PFSK-1 (cell line): Measurements from ENCODE around the gene KIT.

Source experiments
- FOXP2 ChIP-seq: optimal IDR thresholded peaks from 2 replicates; pipeline ENCODE3; 2011; ENCODE audit warnings: borderline replicate concordance, control low read depth, inconsistent platforms; ENCODE audit not compliant: insufficient read depth; ENCODE audit errors: extremely low read length, extremely low read depth
- TAF1 ChIP-seq: IDR thresholded peaks from 2 replicates; pipeline ENCODE4 v1.6.1; 2012; ENCODE audit warnings: low read length, control low read depth, borderline replicate concordance; ENCODE audit not compliant: insufficient read depth

DNA sequence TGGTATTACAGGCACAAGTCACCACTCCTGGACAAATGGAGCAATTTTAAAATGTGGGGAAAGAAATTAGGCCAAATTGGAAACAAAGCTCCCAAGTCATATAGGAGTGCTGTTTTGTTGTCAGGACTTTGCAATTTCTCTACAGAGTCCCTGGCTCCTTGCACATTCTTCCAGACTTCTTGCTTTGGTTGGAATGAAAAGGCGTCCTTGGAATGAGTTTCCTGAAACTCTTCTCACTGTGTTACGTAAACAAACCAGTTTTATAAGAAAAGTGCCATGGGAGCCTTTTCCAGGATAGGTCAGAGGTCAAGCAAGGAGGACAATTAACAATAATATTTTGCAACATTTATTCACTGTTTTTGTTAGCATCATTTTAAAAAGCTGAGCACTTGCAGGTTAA is 32.4 kb upstream of the KIT start:
- TF ChIP-seq FOXP2 (no peak), TAF1 (no peak)
